SK-N-SH (cell line): ENCODE results near the gene RAMP2. TPM values are rescaled to one million over a fixed set of nuclear protein-coding genes. Genes with fewer than 3 reads are reported as not detected.
A peak's percentile ranks its signal among the peaks of the same experiment; 100 is the strongest.

Experiments used
- CTCF ChIP-seq: fragments of 200-600 bp; sonication (generic); IDR thresholded peaks from 2 replicates; pipeline ENCODE4 v1.6.1; 2017; ENCODE audit warnings: antibody characterized with exemption, mild to moderate bottlenecking, moderate library complexity
- MEF2A ChIP-seq: IDR thresholded peaks from 2 replicates; pipeline ENCODE4 v1.4.0; 2012; ENCODE audit warnings: low read depth, borderline replicate concordance
- PBX3 ChIP-seq: IDR thresholded peaks from 2 replicates; pipeline ENCODE4; 2012
- POLR2AphosphoS5 ChIP-seq: IDR thresholded peaks from 2 replicates; pipeline ENCODE4 v1.6.1; 2012; ENCODE audit warnings: low read depth, low read length
- polyA plus RNA-seq, 3 experiments: library from polyadenylated mRNA; depleted of rRNA; stranded (reverse); fragments of >200 nt; gene quantifications; 2 replicates each; pipeline ENCODE4 v1.2.3, GENCODE V29; 2012
- TF ChIP-seq, protein P1 (sequence below): IDR thresholded peaks from 2 replicates; pipeline ENCODE4 v1.4.0; 2012; ENCODE audit warnings: low read depth
- TF ChIP-seq, protein P2 (sequence below): fragments of 150-350 bp; IDR thresholded peaks from 2 replicates; pipeline ENCODE4 v1.6.1; 2017; ENCODE audit warnings: antibody characterized with exemption, low read length, low read depth, borderline replicate concordance
- TF ChIP-seq, protein P3 (sequence below): IDR thresholded peaks from 2 replicates; pipeline ENCODE4 v1.6.1; 2012; ENCODE audit warnings: mild to moderate bottlenecking, low read depth, low read length, moderate library complexity

Gene RAMP2
- polyA plus RNA-seq, 1 of the 3 experiments (the other 2 are of a cell fraction): 3.0 TPM

DNA sequence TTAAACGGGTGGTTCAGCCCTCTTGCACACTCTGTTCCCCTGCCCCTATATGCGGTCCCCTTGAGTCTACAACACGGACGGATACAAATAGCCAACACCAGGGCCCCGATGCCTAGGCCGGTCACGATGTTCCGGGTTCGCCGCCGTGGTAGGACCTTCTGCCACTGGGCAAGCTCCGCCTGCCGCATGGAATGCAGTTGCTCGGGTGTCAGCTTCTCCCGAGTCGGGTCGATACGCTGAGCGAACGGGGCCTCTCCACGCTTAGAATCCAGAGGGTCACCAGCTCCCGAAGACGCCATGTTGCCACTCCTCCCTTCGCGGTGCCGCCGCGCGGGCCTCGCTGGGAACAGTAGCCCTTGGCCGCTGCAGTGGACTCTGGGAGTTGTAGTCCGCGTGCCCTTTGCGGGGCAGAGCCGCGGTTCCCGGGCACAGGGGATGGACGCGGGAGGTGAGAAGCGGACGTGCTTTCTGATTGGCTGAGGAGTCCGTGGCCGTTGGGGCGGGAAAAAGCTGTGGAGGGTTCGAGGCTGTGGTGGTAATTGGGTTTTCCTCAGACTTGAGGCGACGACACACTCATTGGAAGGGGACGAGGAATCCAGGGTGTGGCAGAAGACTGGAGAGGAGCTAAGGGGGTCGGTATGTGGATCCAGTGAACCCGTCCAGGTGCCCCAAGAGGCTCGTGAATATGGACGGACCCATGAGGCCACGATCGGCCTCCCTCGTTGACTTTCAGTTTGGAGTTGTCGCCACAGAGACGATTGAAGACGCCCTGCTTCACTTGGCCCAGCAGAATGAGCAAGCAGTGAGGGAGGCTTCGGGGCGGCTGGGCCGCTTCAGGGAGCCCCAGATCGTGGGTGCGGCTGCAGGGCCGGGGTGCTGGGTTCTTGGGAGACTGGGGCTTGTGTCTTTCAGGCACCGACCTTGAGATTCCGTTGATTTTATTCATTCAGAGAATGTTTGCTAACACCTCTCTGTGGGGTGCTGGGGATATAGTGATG, 37.7 kb downstream of the RAMP2 start, which contains the start of the genes CNTD1 and COA3 (continued):
- TF ChIP-seq CTCF (no peak), PBX3 (no peak), MEF2A (no peak), POLR2AphosphoS5 (peak; percentile 74)
- TF ChIP-seq, protein P1, sequence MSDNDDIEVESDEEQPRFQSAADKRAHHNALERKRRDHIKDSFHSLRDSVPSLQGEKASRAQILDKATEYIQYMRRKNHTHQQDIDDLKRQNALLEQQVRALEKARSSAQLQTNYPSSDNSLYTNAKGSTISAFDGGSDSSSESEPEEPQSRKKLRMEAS: peak; percentile 96
- TF ChIP-seq, protein P2, sequence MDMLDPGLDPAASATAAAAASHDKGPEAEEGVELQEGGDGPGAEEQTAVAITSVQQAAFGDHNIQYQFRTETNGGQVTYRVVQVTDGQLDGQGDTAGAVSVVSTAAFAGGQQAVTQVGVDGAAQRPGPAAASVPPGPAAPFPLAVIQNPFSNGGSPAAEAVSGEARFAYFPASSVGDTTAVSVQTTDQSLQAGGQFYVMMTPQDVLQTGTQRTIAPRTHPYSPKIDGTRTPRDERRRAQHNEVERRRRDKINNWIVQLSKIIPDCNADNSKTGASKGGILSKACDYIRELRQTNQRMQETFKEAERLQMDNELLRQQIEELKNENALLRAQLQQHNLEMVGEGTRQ: no peak
- TF ChIP-seq, protein P3, sequence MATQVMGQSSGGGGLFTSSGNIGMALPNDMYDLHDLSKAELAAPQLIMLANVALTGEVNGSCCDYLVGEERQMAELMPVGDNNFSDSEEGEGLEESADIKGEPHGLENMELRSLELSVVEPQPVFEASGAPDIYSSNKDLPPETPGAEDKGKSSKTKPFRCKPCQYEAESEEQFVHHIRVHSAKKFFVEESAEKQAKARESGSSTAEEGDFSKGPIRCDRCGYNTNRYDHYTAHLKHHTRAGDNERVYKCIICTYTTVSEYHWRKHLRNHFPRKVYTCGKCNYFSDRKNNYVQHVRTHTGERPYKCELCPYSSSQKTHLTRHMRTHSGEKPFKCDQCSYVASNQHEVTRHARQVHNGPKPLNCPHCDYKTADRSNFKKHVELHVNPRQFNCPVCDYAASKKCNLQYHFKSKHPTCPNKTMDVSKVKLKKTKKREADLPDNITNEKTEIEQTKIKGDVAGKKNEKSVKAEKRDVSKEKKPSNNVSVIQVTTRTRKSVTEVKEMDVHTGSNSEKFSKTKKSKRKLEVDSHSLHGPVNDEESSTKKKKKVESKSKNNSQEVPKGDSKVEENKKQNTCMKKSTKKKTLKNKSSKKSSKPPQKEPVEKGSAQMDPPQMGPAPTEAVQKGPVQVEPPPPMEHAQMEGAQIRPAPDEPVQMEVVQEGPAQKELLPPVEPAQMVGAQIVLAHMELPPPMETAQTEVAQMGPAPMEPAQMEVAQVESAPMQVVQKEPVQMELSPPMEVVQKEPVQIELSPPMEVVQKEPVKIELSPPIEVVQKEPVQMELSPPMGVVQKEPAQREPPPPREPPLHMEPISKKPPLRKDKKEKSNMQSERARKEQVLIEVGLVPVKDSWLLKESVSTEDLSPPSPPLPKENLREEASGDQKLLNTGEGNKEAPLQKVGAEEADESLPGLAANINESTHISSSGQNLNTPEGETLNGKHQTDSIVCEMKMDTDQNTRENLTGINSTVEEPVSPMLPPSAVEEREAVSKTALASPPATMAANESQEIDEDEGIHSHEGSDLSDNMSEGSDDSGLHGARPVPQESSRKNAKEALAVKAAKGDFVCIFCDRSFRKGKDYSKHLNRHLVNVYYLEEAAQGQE: no peak
